Neuron (in vitro differentiated cells): ENCODE data around the gene ZNF487.
A peak's percentile ranks its signal among the peaks of the same experiment; 100 is the strongest.
"Not testable (repeated sequence)": the region's sequence is repeated elsewhere in the genome, so short reads cannot be mapped to it uniquely, and the experiment has no call there.

ENCODE experiments used
- H2AFZ ChIP-seq: one replicate; pipeline ENCODE4 v1.6.1; 2013; ENCODE audit warnings: low read depth, mild to moderate bottlenecking, inconsistent platforms, low read length, moderate library complexity
- H3K27me3 ChIP-seq: one replicate; pipeline ENCODE4 v1.6.1; 2013; ENCODE audit warnings: low read length; ENCODE audit not compliant: insufficient read depth
- H3K36me3 ChIP-seq: one replicate; pipeline ENCODE4 v1.6.1; 2013; ENCODE audit warnings: low read length; ENCODE audit not compliant: insufficient read depth
- H3K4me1 ChIP-seq: one replicate; pipeline ENCODE4 v1.6.1; 2013; ENCODE audit warnings: low read length; ENCODE audit not compliant: insufficient read depth
- H3K4me3 ChIP-seq: 2 replicates; pipeline ENCODE4 v1.5.1; 2013; ENCODE audit warnings: mild to moderate bottlenecking, low read length, moderate library complexity
- H3K9me3 ChIP-seq: one replicate; pipeline ENCODE4 v1.6.1; 2013; ENCODE audit warnings: low read length

The ZNF487 gene

DNA sequence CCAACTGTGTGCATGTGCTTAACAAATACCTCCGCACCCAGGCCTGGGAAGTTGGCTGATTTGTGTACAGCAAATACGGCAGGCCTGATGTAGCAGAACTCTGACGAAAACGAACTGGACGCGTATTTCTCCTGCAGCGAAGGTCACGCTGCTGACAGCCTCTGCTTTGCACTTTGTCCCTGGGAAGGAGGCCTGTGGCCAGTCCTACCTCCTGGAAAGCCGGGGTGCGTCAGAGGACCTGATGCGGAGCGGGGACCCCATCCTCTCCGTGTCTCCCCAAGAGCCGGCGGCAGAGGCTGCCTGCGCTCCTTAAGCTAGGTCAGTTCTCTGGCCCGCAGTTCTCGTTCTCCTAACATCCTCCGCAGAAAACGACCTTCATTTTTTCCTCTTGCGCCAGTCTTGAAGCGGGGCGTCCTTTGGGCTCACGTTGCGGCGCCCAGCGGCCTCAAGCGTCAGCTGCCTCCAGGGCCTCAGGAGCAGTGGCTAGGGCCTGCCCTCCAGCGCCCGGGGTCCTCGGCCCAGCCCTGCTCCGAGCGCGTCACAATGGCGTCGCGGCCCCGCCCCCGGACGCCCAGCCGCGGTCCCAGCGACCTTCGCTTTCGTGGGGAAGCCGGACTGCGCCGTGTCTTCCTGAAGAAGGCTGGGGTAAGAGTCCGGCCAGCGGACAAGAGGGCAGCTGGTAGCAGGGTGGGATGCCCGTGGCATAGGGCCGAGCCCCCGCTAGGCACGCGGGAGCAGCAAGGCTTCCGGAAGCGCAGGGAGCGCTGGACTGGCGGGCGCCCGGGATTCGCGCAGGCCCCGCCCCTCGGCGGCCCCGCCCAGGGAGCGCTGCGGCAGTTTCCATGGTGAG lies at the start of gene ZNF487:
ZNF487 (plus strand) TSS at position 821 of the 850 bp plus-strand sequence. CDS start 38,703 bp downstream, outside the sequence.
- H3K36me3 ChIP-seq, result no peaks in the 10 kb centered on the region

DNA sequence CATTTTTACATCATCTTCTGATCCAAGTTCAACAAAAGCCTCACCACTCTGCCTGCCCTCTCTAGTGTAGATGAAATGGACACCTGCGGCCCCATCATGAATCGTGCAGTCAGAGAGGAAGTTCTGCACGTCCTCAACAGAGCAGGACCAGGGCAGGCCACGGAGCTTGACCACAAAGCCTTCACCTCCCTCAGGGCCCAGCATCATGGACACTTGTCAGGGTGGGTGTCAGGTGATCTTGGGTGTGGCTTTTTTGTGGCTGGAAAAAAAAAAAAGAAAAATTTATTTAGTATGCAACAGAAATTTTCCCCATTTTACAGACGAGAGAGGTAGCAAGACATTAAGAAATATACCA lies 49.3 kb upstream of the ZNF487 start:
- Histone ChIP-seq H3K4me3 (no peak overlapping the region), H3K27me3 (no peaks in the 10 kb centered on the region), H3K9me3 (no peaks in the 10 kb centered on the region), H3K36me3 (peaks cover 71% of the 10 kb centered on the region), H3K4me1 (no peaks in the 10 kb centered on the region), H2AFZ (no peak overlapping the region)

More for the DNA sequence above, at the start of gene ZNF487:
- Histone ChIP-seq H3K4me1 (no peaks in the 10 kb centered on the region), H3K4me3 (peak within 1 kb of the TSS; percentile 95), H3K9me3 (no peaks in the 10 kb centered on the region), H2AFZ (peak within 1 kb of the TSS; percentile 92), H3K27me3 (no peaks in the 10 kb centered on the region)

DNA sequence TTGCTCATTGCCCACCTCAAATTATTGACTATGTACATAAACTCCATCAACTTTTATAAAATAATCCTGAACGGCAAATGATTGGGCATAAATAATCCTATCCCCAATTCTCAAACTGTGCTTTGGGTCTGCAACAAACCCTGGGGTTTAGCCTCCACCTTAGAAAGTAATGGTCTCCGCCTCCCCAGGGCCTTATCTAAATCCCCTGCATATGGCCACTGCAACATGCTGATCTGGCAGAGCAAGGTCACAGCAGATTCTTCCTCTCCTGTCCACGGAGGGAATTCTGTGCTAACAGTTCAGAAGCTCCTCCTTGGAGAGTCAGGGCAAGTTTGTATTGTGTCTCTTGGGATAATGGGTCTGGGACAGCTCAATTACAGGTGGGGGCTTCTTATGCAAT lies 47.0 kb upstream of the ZNF487 start:
- Histone ChIP-seq H3K36me3 (peaks cover 90% of the 10 kb centered on the region), H2AFZ (no peak overlapping the region)

DNA sequence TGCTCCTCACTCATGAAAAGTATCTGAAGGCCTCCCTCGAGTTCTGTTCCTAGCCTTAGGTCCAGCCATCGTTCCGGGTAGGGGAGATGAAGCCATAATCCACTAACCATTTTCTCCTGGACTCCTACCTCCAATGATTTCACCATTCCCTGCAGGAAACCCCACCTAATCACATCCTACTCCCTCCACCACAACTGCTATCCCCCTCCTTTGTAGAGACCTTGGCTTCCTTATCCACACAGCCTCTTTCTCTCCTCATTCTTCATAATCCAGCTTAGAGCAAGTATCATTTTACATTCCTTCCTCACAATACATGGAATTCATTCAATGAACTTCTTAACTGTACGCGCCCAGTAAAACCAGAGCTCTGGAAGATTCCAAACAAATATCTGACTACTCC lies 46.6 kb upstream of the ZNF487 start:
- no peaks in the 10 kb centered on the region for H3K9me3 ChIP-seq
- H3K4me1 ChIP-seq, result peaks cover 7% of the 10 kb centered on the region
- no peaks in the 10 kb centered on the region for H3K27me3 ChIP-seq
- no peak overlapping the region for H3K4me3 ChIP-seq
- H3K36me3 ChIP-seq, result peaks cover 92% of the 10 kb centered on the region
- no peak overlapping the region for H2AFZ ChIP-seq

More for the DNA sequence above, 47.0 kb upstream of the ZNF487 start:
- Histone ChIP-seq H3K4me1 (peaks cover 3% of the 10 kb centered on the region), H3K4me3 (no peak overlapping the region), H3K9me3 (no peaks in the 10 kb centered on the region), H3K27me3 (no peaks in the 10 kb centered on the region)

DNA sequence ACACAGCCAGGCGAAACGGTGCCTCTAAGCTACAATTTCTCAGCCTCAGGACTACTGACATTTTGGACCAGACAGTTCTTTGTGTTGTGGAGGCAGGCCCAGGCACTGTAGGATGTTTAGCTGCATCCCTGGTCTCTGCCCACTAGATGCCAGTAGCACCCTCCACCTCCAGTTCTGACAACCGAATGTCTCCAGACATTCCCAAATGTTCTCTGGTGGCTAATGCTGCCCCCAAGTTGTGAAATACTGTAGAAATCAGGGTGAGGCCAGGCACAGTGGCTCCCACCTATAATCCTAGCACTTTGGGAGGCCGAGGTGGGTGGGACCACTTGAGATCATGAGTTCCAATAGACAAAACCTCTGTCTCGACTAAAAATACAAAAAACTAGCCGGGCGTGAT lies 46.2 kb upstream of the ZNF487 start:
- H3K36me3 ChIP-seq, result peaks cover 89% of the 10 kb centered on the region
- no peaks in the 10 kb centered on the region for H3K9me3 ChIP-seq
- H2AFZ ChIP-seq, result no peak overlapping the region
- H3K27me3 ChIP-seq, result no peaks in the 10 kb centered on the region
- no peak overlapping the region for H3K4me3 ChIP-seq
- H3K4me1 ChIP-seq, result peaks cover 9% of the 10 kb centered on the region

DNA sequence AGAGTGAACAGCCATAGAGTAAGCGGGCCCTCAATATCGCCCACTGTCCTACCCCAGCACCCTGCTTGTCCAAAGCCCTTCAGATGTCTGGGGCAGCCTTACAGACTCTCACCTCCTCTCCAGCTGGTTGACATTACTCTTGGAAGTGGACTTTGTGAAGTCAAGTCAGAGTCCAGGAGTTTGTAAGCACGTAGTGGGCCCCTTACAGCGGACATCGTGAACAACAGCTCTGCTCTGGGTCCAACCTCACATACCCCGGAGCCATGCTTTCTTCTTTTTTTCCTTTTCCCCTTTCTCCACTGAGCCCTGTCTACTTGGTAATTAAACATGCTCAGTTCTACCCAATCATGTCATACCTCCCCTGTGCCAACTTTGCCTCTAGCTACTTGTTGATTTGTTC lies 45.4 kb upstream of the ZNF487 start:
- Histone ChIP-seq H3K4me3 (no peak overlapping the region), H3K27me3 (no peaks in the 10 kb centered on the region), H2AFZ (no peak overlapping the region), H3K9me3 (no peaks in the 10 kb centered on the region), H3K36me3 (peaks cover 83% of the 10 kb centered on the region), H3K4me1 (peaks cover 9% of the 10 kb centered on the region)

DNA sequence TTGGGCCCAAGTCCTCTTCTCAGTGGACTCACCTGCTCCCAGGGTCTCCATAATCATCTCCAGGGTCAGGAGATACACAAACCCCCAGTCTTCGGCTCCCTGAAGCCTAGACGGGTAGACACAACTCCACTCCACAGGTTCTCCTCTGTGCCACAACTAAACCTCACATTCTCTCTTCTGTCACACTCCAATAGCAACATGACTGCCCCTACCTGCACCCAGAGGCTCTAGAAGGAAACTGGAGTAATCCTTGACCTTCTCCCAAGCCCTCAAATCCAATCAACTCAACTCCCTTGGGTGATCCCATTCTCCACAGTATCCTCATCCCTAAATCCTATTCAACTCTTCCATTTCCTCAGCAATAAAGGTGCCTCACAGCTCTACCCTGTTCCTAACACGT lies 44.2 kb upstream of the ZNF487 start:
- Histone ChIP-seq H3K36me3 (peaks cover 70% of the 10 kb centered on the region), H3K4me1 (peaks cover 11% of the 10 kb centered on the region), H3K27me3 (no peaks in the 10 kb centered on the region), H2AFZ (no peak overlapping the region), H3K4me3 (no peak overlapping the region), H3K9me3 (no peaks in the 10 kb centered on the region)

DNA sequence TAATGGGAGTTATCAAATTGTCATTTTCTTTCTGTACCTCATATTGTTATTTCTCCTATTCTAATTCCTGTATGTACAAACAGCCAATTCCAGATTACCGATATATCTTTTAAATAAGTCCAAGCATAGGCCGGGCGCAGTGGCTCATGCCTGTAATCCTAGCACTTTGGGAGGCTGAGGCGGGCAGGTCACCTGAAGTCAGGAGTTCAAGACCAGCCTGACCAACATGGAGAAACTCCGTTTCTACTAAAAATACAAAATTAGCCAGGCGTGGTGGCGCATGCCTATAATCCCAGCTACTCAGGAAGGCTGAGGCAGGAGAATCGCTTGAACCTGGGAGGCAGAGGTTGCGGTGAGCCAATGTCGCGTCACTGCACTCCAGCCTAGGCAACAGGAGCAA lies 43.7 kb upstream of the ZNF487 start:
- not testable (repeated sequence) for H3K4me3 ChIP-seq, H3K27me3 ChIP-seq, H3K9me3 ChIP-seq, H2AFZ ChIP-seq
- Histone ChIP-seq H3K4me1 (peaks cover 16% of the 10 kb centered on the region), H3K36me3 (peaks cover 66% of the 10 kb centered on the region)

DNA sequence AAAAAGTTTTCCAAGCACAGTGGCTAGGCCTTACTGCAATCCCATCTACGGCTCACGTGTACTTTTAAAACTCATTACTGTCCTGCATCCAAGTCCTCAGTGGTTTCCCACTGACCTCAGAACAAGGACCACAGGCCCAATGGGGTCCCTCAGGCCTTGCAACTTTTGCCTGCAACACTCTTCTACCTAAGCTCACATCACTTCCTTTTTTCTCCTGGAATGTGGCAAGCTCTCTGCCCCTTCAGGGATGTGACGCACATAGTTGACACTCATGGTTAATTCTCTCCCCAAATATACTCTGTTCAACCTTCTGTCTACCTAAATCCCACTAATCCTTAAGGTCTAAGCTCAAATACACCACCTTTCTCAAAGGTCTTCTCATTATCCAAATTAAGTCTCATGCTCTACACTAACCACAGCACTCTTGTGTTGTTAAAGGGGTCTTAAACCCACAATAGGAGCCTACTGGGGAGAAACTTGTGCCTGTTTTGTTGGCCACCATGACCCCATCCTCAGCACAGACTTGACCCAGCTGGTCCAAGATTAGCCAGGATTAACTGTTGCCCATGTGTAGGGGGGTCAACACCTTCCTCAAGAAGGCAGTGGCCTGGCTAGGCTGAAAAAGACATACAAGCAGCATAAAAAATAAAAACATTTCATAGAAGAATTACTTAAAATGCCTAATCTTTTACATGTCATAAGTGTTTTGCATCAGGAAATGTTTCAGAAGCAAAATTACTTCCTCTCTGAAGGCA lies 43.1 kb upstream of the ZNF487 start:
- Histone ChIP-seq H3K4me3 (no peak overlapping the region), H2AFZ (no peak overlapping the region), H3K36me3 (peaks cover 62% of the 10 kb centered on the region), H3K4me1 (peaks cover 17% of the 10 kb centered on the region), H3K27me3 (no peaks in the 10 kb centered on the region), H3K9me3 (no peaks in the 10 kb centered on the region)

DNA sequence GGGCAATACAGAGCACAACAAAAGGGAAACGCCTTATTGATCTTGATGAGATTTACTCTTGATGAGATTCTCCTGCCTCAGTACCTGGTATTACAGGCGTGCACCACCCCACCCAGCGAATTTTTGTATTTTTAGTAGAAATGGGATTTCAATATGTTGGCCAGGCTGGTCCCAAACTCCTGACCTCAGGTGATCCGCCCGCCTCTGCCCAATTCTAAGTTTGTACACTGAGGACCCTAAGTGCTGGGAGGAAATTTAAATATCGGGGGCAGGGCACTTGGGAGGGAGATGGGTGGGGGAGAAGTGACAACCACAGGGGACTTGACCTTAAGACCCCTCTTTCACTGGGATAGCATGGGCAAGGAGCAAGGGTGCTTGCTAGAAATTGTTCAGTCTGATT lies 42.0 kb upstream of the ZNF487 start:
- H3K4me3 ChIP-seq, result peak overlapping the region; percentile 68
- H3K27me3 ChIP-seq, result no peaks in the 10 kb centered on the region
- peaks cover 17% of the 10 kb centered on the region for H3K4me1 ChIP-seq
- no peak overlapping the region for H2AFZ ChIP-seq
- H3K9me3 ChIP-seq, result no peaks in the 10 kb centered on the region
- peaks cover 62% of the 10 kb centered on the region for H3K36me3 ChIP-seq

DNA sequence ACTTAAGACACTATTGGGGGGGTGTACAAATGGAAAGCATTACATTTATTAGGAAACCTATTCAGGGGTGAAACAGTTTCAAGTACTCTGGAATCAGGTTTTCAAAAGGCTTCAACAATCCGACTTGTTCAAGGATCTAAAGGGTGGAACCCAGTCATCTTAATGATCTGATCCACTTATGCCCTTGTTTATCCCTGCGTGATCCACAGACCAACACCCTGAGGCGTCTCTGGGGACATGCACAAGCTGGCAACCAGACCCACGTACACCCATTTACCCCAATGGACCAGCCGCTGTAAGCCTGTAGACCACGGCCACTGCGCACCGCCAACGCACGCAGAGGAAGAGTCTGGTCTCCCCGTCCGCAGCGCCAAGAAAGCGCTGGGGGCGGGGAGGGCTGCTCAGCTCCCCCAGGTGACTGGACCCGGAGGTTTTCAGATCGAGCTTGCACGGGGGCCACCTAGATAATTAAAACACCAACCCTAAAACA lies 41.3 kb upstream of the ZNF487 start:
- Histone ChIP-seq H3K9me3 (no peaks in the 10 kb centered on the region), H3K4me3 (peak overlapping the region; percentile 68), H2AFZ (no peak overlapping the region), H3K4me1 (peaks cover 17% of the 10 kb centered on the region), H3K27me3 (no peaks in the 10 kb centered on the region), H3K36me3 (peaks cover 55% of the 10 kb centered on the region)

DNA sequence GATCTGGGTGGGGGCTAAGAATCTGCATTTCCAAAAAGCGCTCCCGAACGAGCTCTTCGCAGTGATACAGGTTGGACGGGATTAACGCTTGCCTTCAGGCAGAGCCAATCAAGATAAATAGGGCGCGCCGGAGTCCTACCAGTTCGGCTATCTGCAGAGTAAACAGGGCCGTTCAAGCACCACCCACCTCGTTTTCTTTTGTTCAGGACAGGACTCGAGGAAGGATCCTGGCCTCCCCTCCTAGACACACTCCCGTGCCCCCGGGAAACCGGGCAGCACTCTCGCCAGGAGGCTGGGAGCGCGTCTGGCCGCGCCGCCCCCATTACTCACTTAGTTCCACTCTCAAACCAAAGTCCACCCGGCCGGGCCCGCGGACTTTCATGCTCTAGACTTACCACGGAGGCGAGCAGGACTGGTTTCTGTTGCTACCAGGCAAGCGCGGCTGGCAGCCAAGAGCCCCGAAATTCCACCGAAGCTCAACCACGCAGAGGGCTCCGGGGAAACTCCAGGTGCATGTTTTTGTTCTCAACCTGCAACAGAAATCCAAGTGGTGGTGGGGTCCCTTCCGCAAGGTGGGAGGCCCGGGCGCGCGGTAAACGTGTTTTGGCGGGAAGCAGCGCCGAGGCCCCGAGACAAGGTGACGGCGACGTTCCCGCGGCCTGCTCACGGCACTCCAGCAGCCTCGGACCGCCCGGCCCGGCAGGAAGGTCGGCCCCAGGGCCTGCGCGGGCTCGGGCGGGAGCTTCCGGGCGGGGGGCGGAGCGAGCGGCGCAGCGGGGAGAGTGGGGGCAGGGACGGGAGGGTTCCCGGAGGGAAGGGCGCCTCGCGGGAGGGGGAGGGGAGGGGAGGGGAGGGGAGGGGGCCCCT lies 40.6 kb upstream of the ZNF487 start:
- Histone ChIP-seq H3K9me3 (no peaks in the 10 kb centered on the region), H3K4me3 (peak overlapping the region; percentile 68), H3K36me3 (peaks cover 51% of the 10 kb centered on the region), H3K27me3 (no peaks in the 10 kb centered on the region), H3K4me1 (peaks cover 17% of the 10 kb centered on the region), H2AFZ (peak overlapping the region; percentile 84)
